ENCODE results near the gene CWC15.
"Not testable (repeated sequence)": the region's sequence is repeated elsewhere in the genome, so short reads cannot be mapped to it uniquely, and the experiment has no call there.

CWC15 gene

DNA sequence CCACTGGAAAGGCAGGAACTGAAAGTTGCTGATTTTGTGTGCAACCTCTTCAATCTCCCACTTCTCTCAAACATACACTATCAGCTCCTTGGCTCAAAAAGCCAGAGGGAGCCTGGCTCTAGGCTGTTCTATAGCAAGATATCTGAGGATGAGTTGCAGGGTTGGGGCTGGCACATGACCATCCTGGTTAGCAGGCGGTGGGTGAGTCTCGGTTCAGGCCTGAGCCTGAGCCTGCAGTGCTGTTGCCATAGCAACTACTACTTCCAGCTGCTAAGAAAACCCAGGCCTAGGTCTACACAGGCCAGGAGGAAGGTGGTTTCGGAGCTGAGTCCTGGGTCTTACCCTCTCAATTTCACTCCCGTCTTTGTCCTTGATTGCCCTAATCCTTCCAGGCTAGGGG lies 39.0 kb downstream of the CWC15 start:
- TF ChIP-seq, protein P1, sequence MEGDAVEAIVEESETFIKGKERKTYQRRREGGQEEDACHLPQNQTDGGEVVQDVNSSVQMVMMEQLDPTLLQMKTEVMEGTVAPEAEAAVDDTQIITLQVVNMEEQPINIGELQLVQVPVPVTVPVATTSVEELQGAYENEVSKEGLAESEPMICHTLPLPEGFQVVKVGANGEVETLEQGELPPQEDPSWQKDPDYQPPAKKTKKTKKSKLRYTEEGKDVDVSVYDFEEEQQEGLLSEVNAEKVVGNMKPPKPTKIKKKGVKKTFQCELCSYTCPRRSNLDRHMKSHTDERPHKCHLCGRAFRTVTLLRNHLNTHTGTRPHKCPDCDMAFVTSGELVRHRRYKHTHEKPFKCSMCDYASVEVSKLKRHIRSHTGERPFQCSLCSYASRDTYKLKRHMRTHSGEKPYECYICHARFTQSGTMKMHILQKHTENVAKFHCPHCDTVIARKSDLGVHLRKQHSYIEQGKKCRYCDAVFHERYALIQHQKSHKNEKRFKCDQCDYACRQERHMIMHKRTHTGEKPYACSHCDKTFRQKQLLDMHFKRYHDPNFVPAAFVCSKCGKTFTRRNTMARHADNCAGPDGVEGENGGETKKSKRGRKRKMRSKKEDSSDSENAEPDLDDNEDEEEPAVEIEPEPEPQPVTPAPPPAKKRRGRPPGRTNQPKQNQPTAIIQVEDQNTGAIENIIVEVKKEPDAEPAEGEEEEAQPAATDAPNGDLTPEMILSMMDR (conservative IDR thresholded peaks at IDR 0.05), result no peak
- no peak overlapping the region for H3K27ac ChIP-seq

DNA sequence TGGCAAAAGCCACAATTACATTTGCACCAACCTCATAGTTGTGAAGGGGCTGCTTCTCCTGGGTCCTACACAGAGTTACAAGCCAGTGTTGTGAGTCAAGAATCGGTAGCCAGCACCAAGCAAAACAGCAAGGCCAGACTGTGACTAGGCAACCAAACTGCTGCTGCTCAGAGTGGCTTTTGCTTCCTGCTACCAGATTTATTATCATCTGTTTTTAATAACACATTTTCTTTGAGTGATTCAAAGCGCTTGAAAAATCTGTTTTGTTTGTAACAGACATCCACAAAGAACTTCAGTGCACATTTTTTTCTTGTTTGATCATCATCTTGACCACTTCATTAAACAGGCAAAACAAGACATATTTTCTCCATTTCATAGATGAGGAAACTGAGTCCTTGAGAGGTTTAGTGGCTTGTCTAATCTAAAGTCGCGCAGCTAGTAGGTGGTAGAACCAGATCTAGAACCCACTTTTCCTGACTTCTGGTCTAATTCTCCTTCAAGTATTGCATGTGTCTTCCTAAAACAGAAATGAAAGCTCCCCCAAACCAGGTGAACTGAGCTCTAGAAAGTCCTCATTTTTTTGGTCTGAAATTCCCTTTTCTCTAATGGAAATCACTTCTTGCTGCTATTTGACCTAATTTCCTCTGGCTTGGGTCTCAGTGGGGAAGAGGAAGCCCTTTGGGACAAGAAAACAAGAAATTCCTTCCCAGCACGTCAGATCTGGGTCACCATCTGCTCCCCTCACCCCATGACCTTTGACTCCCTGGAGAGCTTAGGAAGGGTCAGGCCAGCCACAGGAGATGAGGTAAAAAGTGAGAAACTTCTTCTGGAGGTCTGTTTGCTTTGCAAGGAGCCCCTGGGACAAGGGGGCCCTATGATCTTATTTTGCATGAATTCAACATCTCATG lies 39.9 kb downstream of the CWC15 start:
- H3K27ac ChIP-seq, result no peak overlapping the region

DNA sequence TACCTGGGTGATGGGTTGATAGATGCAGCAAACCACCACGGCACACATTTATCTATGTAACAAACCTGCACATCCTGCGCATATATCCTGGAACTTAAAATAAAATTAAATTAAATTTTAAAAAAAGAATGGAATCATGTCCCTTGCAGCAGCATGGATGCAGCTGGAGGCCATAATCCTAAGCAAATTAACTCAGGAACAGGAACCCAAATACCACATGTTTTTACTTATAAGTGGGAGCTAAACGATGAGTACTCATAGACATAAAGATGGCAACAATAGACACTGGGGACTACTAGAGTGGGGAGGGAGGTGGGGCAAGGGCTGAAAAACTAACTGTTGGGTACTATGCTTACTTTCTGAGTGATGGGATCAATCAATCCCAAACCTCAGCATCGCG lies 40.9 kb downstream of the CWC15 start:
- no peak overlapping the region for H3K27ac ChIP-seq
- TF ChIP-seq, protein P1 (conservative IDR thresholded peaks at IDR 0.05), result no peak

More for the DNA sequence above, 39.9 kb downstream of the CWC15 start:
- TF ChIP-seq, protein P1 (conservative IDR thresholded peaks at IDR 0.05), result no peak

DNA sequence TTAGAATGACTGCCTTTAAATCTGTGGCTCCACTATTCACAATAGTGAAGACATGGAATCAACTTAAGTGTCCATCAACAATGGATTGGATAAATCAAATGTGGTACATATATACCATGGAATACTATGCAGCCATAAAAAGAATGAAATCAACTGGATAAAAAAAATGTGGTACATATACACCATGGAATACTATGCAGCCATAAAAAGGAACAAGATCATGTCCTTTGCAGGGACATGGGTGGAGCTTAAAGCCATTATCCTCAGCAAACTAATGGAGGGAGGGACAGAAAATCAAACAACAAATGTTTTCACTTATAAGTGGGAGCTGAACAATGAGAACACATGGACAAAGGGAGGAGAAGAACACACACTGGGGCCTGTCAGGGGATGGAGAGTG lies 41.3 kb downstream of the CWC15 start:
- not testable (repeated sequence) for H3K27ac ChIP-seq

DNA sequence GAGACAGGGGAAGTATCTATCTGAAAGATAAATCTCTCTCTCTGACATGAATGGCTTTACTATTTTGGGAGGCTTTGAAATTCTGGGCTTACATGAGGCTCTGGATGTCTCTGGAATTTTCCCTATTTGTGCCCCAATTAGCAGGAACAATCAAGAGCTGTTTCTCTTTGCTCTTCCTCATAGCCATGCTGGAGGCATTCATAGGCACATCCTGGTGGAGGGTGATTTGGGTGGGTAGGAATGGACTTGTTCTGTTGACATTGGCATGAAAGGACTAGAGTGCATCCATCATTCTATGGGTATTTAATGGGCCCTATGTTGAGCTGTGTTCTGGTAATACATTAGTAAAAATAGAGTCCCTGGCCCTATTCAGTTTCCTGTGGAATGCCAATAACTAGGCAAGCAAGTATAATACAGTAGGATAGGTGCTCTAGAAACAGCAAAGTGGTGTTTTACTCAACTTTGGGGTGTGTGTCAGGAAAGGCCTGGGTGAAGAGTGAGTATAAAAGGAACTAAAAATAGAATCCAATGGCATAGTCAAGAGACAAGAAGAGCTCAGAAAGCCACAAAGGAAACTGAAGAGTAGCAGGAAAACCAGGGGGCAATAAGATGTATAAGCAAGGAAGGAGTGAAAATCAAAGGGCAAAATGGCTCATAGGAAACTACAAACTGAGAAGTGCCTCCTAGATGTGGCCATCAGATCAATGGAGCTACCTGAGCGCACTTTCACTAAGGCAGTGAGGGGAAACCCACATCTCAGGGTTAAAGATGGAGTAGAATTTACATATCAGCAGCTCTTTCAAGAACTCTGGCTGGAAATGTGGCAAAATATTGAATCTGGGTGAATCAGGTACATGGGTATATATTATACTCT lies 45.0 kb downstream of the CWC15 start:
- TF ChIP-seq, protein P1 (conservative IDR thresholded peaks at IDR 0.05), result no peak
- no peak overlapping the region for H3K27ac ChIP-seq

DNA sequence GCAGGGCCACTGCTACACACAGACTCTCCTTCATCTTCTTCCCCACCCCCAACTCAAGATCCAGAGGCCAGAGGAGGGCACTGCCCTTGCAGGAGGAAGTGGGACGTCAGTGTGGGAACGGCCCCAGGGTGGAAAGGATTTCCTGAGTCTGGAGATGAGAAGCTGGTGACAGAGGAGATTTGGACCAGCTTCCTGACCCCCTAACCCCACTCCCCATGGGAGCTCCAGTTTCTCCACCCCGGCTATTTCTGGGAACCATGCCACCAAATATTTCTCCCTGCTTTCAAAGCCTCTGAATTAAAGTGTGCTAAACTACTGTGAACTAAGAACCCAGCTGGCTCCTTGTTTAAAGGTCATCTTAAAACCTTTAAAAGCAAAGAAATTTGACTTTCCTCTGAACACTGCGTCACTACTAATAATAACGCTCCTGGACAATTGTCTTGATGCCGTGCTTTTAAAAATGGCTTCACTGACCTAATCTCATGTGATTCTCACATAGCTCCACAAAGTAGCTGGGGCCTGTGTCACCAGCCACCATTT lies 46.6 kb downstream of the CWC15 start:
- TF ChIP-seq, protein P1 (conservative IDR thresholded peaks at IDR 0.05), result no peak
- no peak overlapping the region for H3K27ac ChIP-seq

DNA sequence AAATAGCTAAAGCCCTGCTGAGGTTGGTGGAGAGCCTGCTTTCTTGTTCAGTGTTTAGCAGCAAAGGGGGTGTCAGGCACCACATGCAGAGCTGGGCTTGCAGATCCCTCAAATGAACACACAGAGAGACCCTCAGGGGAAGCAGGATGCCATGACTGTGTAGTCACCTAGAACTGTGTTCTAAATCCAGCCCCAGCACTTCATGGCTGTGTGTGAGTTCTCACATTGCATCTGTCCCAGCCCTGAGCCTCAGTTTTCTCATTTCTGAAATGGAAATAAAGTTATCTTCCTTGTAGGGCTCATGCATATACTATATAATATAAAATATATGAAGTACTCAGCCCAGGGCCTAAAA lies 47.1 kb downstream of the CWC15 start:
- H3K27ac ChIP-seq, result no peak overlapping the region

More for the DNA sequence above, 47.1 kb downstream of the CWC15 start:
- TF ChIP-seq, protein P1 (conservative IDR thresholded peaks at IDR 0.05), result no peak

Measured in VCaP (cell line).